Sigmoid colon (tissue), 3 donors: ENCODE results near the gene IDI2.

Experiments
- CTCF ChIP-seq, 4 experiments: fragments of 450-650 bp in 3 of 4; fragments of 200-600 bp in 1 of 4; IDR thresholded peaks; one replicate each; pipeline ENCODE4 v1.5.1; 2016 to 2019; ENCODE audit warnings: antibody characterized with exemption in 4 of 4, mild to moderate bottlenecking in 3 of 4, moderate library complexity in 2 of 4
- POLR2A ChIP-seq, 2 donors: fragments of 450-650 bp; IDR thresholded peaks; one replicate each; pipeline ENCODE4 v1.6.1; 2016; ENCODE audit warnings: antibody characterized with exemption in 2 of 2, mild to moderate bottlenecking in 2 of 2, moderate library complexity in 2 of 2

DNA sequence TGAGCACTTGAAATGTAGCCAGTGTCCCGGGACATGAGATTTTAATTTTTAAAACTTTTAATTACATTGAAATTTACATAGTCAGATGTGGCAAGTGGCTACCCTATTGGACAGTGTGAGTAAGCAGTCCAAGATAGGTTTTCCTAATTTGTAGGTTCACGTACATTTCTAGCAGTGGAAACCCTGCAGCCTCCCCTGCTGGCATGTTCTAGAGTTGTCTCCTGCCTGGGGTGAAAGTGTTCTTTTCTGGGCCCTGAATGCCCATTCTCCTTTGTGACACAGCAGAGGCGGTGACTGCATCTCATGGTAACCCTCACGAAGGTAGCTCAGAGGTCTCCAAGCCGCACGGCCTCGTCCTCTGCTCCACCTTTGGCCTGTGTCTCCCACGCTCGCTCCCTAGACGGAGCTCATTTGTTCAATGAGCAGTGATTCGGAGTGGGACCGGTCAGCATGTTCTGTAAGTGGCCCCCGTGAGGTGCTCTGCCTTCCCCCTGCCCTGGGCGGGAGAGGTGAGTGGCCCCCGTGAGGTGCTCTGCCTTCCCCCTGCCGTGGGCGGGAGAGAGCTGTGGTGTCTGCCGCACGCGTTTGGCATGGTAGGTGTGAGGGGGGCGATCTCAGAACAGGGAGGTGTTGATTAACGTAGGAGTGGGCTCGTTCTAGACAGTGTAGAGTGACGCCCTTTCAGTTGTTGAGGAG, 48.5 kb upstream of the IDI2 start:
- TF ChIP-seq CTCF (IDR thresholded peaks at IDR 0.05) (no peak), POLR2A (IDR thresholded peaks at IDR 0.05) (no peak)
